Measurements from ENCODE around the gene CCDC82. TPM values are rescaled to one million over a fixed set of nuclear protein-coding genes. Genes with fewer than 3 reads are reported as not detected.
A peak's percentile ranks its signal among the peaks of the same experiment; 100 is the strongest.

CCDC82 gene
- total RNA-seq, 2 experiments from 2014 or later = 31.5 to 32.9 TPM

- Mint-ChIP-seq H3K36me3 (ENCODE audit: low read depth) (peaks cover 51% of the 10 kb centered on the region), H3K4me3 (no peak overlapping the region), H3K27ac (no peak overlapping the region), H3K9me3 (no peaks in the 10 kb centered on the region), H3K4me1 (peaks cover 30% of the 10 kb centered on the region), H3K27me3 (no peaks in the 10 kb centered on the region)
- POLR2A ChIA-PET = interaction anchor here (0.8 kb wide), 1 partner anchor 17 kb away, joined by 4 read pairs; no protein-coding TSS in a partner anchor
- no peak for DNase-seq
- CTCF ChIA-PET = interaction anchor here (1.6 kb wide), 1 partner anchor 20 kb away, joined by 7 read pairs; the partner anchor contains the start of gene MAML2
Measured at GRCh38 chr11:96322775-96323641, 66.7 kb downstream of the CCDC82 start.

GRCh38 chr11:96321091-96321490, 68.6 kb downstream of the CCDC82 start:
- CTCF ChIA-PET = no interaction called here
- Mint-ChIP-seq H3K27me3 (no peaks in the 10 kb centered on the region), H3K36me3 (ENCODE audit: low read depth) (peaks cover 63% of the 10 kb centered on the region), H3K4me1 (peaks cover 50% of the 10 kb centered on the region), H3K9me3 (no peaks in the 10 kb centered on the region), H3K4me3 (no peak overlapping the region), H3K27ac (no peak overlapping the region)
- DNase-seq = no peak
- POLR2A ChIA-PET = interaction anchor here (1.5 kb wide), 1 partner anchor 11 kb away, joined by 3 read pairs; no protein-coding TSS in a partner anchor

GRCh38 chr11:96319898-96320656, 69.6 kb downstream of the CCDC82 start:
- Mint-ChIP-seq H3K4me1 (peaks cover 57% of the 10 kb centered on the region), H3K27me3 (no peaks in the 10 kb centered on the region), H3K27ac (no peak overlapping the region), H3K9me3 (no peaks in the 10 kb centered on the region), H3K4me3 (no peak overlapping the region), H3K36me3 (ENCODE audit: low read depth) (peaks cover 69% of the 10 kb centered on the region)
- ChIA-PET CTCF (interaction anchor here (3.7 kb wide), 1 partner anchor 22 kb away, joined by 20 read pairs; the partner anchor contains the start of gene MAML2), POLR2A (interaction anchor here (1.3 to 1.6 kb wide), 3 partner anchors 8 to 29 kb away, joined by 3 to 5 read pairs (median 4); no protein-coding TSS in a partner anchor)
- no peak for DNase-seq

- H3K4me3 Mint-ChIP-seq = no peak overlapping the region
- H3K27me3 Mint-ChIP-seq = no peaks in the 10 kb centered on the region
- H3K27ac Mint-ChIP-seq = no peak overlapping the region
- ChIA-PET POLR2A (interaction anchor here (0.6 to 2.1 kb wide), 6 partner anchors 10 to 31 kb away, joined by 3 to 8 read pairs (median 4); partner anchors contain the start of gene MAML2), CTCF (interaction anchor here (0.7 to 3.7 kb wide), 2 partner anchors 21 to 24 kb away, joined by 3 to 20 read pairs; partner anchors contain the start of gene MAML2)
- no peak for DNase-seq
- peaks cover 69% of the 10 kb centered on the region for H3K36me3 Mint-ChIP-seq (ENCODE audit: low read depth)
- peaks cover 69% of the 10 kb centered on the region for H3K4me1 Mint-ChIP-seq
- no peaks in the 10 kb centered on the region for H3K9me3 Mint-ChIP-seq
Measured at GRCh38 chr11:96318850-96319249, 70.9 kb downstream of the CCDC82 start.

- Mint-ChIP-seq H3K4me1 (peaks cover 74% of the 10 kb centered on the region), H3K4me3 (no peak overlapping the region), H3K9me3 (no peaks in the 10 kb centered on the region), H3K27me3 (no peaks in the 10 kb centered on the region), H3K36me3 (ENCODE audit: low read depth) (peaks cover 67% of the 10 kb centered on the region), H3K27ac (peak overlapping the region; percentile 77)
- DNase-seq = no peak
- POLR2A ChIA-PET = interaction anchor here (0.6 to 2.1 kb wide), 7 partner anchors 10 to 39 kb away, joined by 3 to 8 read pairs (median 4); partner anchors contain the start of gene MAML2
- CTCF ChIA-PET = interaction anchor here (0.7 to 3.7 kb wide), 3 partner anchors 21 to 24 kb away, joined by 3 to 20 read pairs (median 3); partner anchors contain the start of gene MAML2
Measured at GRCh38 chr11:96318399-96318798, 71.3 kb downstream of the CCDC82 start.

GRCh38 chr11:96317985-96318384, 71.7 kb downstream of the CCDC82 start:
- POLR2A ChIA-PET = interaction anchor here (0.6 to 2.1 kb wide), 5 partner anchors 10 to 38 kb away, joined by 3 to 8 read pairs (median 4); partner anchors contain the start of gene MAML2
- no peak for DNase-seq
- peak overlapping the region; percentile 77 for H3K27ac Mint-ChIP-seq
- peaks cover 69% of the 10 kb centered on the region for H3K36me3 Mint-ChIP-seq (ENCODE audit: low read depth)
- no peak overlapping the region for H3K4me3 Mint-ChIP-seq
- CTCF ChIA-PET = interaction anchor here (0.8 to 3.7 kb wide), 2 partner anchors 22 to 24 kb away, joined by 3 to 20 read pairs; partner anchors contain the start of gene MAML2
- H3K4me1 Mint-ChIP-seq = peaks cover 77% of the 10 kb centered on the region
- no peaks in the 10 kb centered on the region for H3K9me3 Mint-ChIP-seq
- H3K27me3 Mint-ChIP-seq = no peaks in the 10 kb centered on the region

GRCh38 chr11:96317571-96317970, 72.1 kb downstream of the CCDC82 start:
- DNase-seq = no peak
- Mint-ChIP-seq H3K36me3 (ENCODE audit: low read depth) (peaks cover 68% of the 10 kb centered on the region), H3K9me3 (no peaks in the 10 kb centered on the region), H3K4me1 (peaks cover 79% of the 10 kb centered on the region), H3K27ac (peak overlapping the region; percentile 77), H3K27me3 (no peaks in the 10 kb centered on the region), H3K4me3 (no peak overlapping the region)
- ChIA-PET POLR2A (interaction anchor here (1.2 to 2.1 kb wide), 4 partner anchors 10 to 38 kb away, joined by 3 to 8 read pairs (median 4); no protein-coding TSS in a partner anchor), CTCF (interaction anchor here (0.8 to 3.7 kb wide), 2 partner anchors 23 to 25 kb away, joined by 3 to 20 read pairs; partner anchors contain the start of gene MAML2)

GRCh38 chr11:96316869-96317268, 72.8 kb downstream of the CCDC82 start:
- Mint-ChIP-seq H3K9me3 (no peaks in the 10 kb centered on the region), H3K27me3 (no peaks in the 10 kb centered on the region), H3K4me3 (no peak overlapping the region), H3K36me3 (ENCODE audit: low read depth) (peaks cover 68% of the 10 kb centered on the region), H3K4me1 (peaks cover 82% of the 10 kb centered on the region), H3K27ac (no peak overlapping the region)
- POLR2A ChIA-PET = interaction anchor here (1.2 to 2.1 kb wide), 4 partner anchors 9 to 37 kb away, joined by 3 to 8 read pairs (median 4); partner anchors contain the start of gene MAML2
- CTCF ChIA-PET = interaction anchor here (3.7 kb wide), 1 partner anchor 26 kb away, joined by 20 read pairs; the partner anchor contains the start of gene MAML2
- DNase-seq = no peak

GRCh38 chr11:96315476-96315875, 74.2 kb downstream of the CCDC82 start:
- CTCF ChIA-PET = interaction anchor here (1.1 to 2.4 kb wide), 3 partner anchors 10 to 27 kb away, joined by 3 to 14 read pairs (median 9); partner anchors contain the start of gene MAML2
- Mint-ChIP-seq H3K9me3 (no peaks in the 10 kb centered on the region), H3K27me3 (no peaks in the 10 kb centered on the region), H3K27ac (no peak overlapping the region), H3K4me3 (no peak overlapping the region), H3K4me1 (peaks cover 80% of the 10 kb centered on the region), H3K36me3 (ENCODE audit: low read depth) (peaks cover 68% of the 10 kb centered on the region)
- POLR2A ChIA-PET = interaction anchor here (1.1 to 2.1 kb wide), 3 partner anchors 20 to 28 kb away, joined by 3 to 7 read pairs (median 5); partner anchors contain the start of gene MAML2
- DNase-seq = no peak

GRCh38 chr11:96314326-96315020, 75.2 kb downstream of the CCDC82 start:
- Mint-ChIP-seq H3K4me1 (peaks cover 73% of the 10 kb centered on the region), H3K27ac (peak overlapping the region; percentile 83), H3K27me3 (no peaks in the 10 kb centered on the region), H3K9me3 (no peaks in the 10 kb centered on the region), H3K36me3 (ENCODE audit: low read depth) (peaks cover 60% of the 10 kb centered on the region), H3K4me3 (peak overlapping the region; percentile 1)
- ChIA-PET CTCF (interaction anchor here (1.1 to 2.4 kb wide), 3 partner anchors 9 to 28 kb away, joined by 3 to 14 read pairs (median 9); partner anchors contain the start of gene MAML2), POLR2A (interaction anchor here (0.6 to 2.1 kb wide), 7 partner anchors 18 to 32 kb away, joined by 3 to 8 read pairs (median 3); partner anchors contain the start of gene MAML2)
- DNase-seq = peak; percentile 22

GRCh38 chr11:96313163-96313562, 76.5 kb downstream of the CCDC82 start:
- no peak for DNase-seq
- Mint-ChIP-seq H3K27me3 (no peaks in the 10 kb centered on the region), H3K4me3 (no peak overlapping the region), H3K4me1 (peaks cover 64% of the 10 kb centered on the region), H3K9me3 (no peaks in the 10 kb centered on the region), H3K27ac (no peak overlapping the region), H3K36me3 (ENCODE audit: low read depth) (peaks cover 54% of the 10 kb centered on the region)
- CTCF ChIA-PET = no interaction called here
- POLR2A ChIA-PET = interaction anchor here (1.9 kb wide), 1 partner anchor 28 kb away, joined by 8 read pairs; no protein-coding TSS in a partner anchor
